Measurements from ENCODE around the gene ERCC6L2. TPM values are rescaled to one million over a fixed set of nuclear protein-coding genes. Genes with fewer than 3 reads are reported as not detected.

ERCC6L2 gene
- total RNA-seq, 1 donor from 2014 or later = 52.3 TPM

DNA sequence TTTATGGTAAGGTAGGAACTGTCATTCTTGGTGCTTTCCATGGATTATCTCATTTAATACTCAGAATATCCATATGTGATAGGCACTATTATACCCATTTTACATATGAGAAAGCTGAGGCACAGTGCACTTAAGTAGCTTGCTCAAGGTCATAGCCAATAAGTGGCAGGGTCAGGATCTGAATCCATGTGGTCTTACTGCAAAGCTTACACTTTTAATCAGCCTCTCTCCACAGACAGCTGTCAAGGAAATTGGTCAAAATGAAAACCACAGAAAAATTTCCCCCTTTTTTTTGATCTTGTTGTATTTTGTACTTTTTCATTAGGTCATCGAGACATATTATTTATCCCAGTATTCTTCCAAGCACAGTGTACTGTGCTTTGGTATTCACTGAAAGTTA, 78.5 kb downstream of the ERCC6L2 start:
- Mint-ChIP-seq H3K9me3 (peaks cover 26% of the 10 kb centered on the region), H3K4me1 (no peaks in the 10 kb centered on the region), H3K27me3 (no peaks in the 10 kb centered on the region), H3K27ac (no peak overlapping the region), H3K36me3 (ENCODE audit: low read depth) (peaks cover 67% of the 10 kb centered on the region), H3K4me3 (no peak overlapping the region)
- no peak for DNase-seq
- ChIA-PET CTCF (no interaction called here), POLR2A (no interaction called here)
- TF ChIP-seq, protein P1, sequence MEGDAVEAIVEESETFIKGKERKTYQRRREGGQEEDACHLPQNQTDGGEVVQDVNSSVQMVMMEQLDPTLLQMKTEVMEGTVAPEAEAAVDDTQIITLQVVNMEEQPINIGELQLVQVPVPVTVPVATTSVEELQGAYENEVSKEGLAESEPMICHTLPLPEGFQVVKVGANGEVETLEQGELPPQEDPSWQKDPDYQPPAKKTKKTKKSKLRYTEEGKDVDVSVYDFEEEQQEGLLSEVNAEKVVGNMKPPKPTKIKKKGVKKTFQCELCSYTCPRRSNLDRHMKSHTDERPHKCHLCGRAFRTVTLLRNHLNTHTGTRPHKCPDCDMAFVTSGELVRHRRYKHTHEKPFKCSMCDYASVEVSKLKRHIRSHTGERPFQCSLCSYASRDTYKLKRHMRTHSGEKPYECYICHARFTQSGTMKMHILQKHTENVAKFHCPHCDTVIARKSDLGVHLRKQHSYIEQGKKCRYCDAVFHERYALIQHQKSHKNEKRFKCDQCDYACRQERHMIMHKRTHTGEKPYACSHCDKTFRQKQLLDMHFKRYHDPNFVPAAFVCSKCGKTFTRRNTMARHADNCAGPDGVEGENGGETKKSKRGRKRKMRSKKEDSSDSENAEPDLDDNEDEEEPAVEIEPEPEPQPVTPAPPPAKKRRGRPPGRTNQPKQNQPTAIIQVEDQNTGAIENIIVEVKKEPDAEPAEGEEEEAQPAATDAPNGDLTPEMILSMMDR (IDR thresholded peaks at IDR 0.05) = no peak
- no peak for ATAC-seq (ENCODE audit: low read depth)
- intact Hi-C loops (cut with micrococcal nuclease) = no loop called here

DNA sequence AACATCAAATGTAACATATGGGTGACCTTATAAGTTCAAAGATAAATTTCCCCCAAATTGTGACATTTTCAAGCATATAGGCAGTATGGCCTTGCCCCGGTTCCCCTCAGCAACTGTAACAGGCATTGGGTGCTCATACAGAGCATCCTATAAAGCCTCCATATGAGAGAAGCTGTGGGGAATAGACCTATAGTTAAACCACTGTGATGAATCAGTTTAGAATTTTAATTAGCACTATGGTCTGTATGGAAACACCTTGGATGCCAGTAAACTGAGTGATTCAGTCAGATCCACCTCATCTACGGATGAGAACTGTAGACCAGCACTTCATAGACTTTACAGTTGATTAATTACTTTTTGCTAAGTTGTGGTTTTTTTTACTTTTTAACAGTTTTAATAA, 79.4 kb downstream of the ERCC6L2 start:
- ChIA-PET CTCF (no interaction called here), POLR2A (no interaction called here)
- Mint-ChIP-seq H3K27ac (no peak overlapping the region), H3K27me3 (no peaks in the 10 kb centered on the region), H3K36me3 (ENCODE audit: low read depth) (peaks cover 64% of the 10 kb centered on the region), H3K4me3 (no peak overlapping the region), H3K4me1 (no peaks in the 10 kb centered on the region), H3K9me3 (peaks cover 22% of the 10 kb centered on the region)
- ATAC-seq (ENCODE audit: low read depth) (no peak), DNase-seq (no peak)
- TF ChIP-seq, protein P1 (IDR thresholded peaks at IDR 0.05) = no peak
- intact Hi-C loops (cut with micrococcal nuclease) = no loop called here

DNA sequence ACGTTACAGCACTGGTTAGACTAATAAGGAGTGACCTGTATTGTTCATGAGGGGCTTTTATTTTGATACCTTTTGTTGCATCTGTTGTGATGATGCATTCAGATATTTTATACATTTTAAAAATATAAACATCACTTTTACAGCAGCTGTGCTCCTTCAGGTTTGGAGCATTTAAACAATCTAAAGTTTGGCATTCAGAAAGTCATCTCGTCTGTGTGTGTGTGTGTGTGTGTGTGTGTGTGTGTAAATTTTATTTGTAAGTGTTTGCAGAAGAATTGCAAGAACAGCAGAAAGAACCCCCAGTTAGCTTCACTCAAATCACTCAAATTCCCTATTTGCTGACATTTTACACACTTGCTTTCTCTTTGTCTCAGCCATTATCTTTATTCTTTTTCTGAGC, 87.4 kb downstream of the ERCC6L2 start:
- intact Hi-C loops (cut with micrococcal nuclease) = no loop called here
- H3K4me3 Mint-ChIP-seq = no peak overlapping the region
- no peaks in the 10 kb centered on the region for H3K4me1 Mint-ChIP-seq
- ChIA-PET POLR2A (no interaction called here), CTCF (no interaction called here)
- no peak for ATAC-seq (ENCODE audit: low read depth)
- no peak overlapping the region for H3K27ac Mint-ChIP-seq
- no peak for DNase-seq
- TF ChIP-seq, protein P1 (IDR thresholded peaks at IDR 0.05) = no peak
- no peaks in the 10 kb centered on the region for H3K27me3 Mint-ChIP-seq
- H3K9me3 Mint-ChIP-seq = peaks cover 6% of the 10 kb centered on the region
- H3K36me3 Mint-ChIP-seq (ENCODE audit: low read depth) = peaks cover 34% of the 10 kb centered on the region

DNA sequence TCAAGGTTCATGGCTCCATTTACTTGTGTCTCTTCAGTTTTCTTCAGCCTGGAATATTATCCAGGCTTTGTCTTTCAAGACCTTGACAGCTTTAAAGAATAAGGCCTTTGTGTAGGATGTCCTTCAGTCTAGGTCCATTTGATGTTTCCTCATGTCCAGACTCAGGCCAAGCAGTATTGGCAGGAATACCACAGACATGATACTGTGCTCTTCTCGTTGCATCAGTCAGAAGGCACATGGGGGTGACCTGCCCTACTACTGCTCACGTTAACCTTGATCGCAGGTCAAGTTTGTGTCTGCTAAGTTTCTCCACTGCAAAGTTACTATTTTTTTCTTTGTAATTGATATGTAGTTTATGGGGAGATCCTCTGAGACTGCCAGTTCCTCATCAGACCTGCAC, 88.2 kb downstream of the ERCC6L2 start:
- no peaks in the 10 kb centered on the region for H3K27me3 Mint-ChIP-seq
- ChIA-PET POLR2A (no interaction called here), CTCF (no interaction called here)
- peaks cover 6% of the 10 kb centered on the region for H3K9me3 Mint-ChIP-seq
- intact Hi-C loops (cut with micrococcal nuclease) = no loop called here
- TF ChIP-seq, protein P1 (IDR thresholded peaks at IDR 0.05) = no peak
- ATAC-seq (ENCODE audit: low read depth) = no peak
- no peak overlapping the region for H3K4me3 Mint-ChIP-seq
- DNase-seq = no peak
- H3K36me3 Mint-ChIP-seq (ENCODE audit: low read depth) = peaks cover 29% of the 10 kb centered on the region
- no peaks in the 10 kb centered on the region for H3K4me1 Mint-ChIP-seq
- no peak overlapping the region for H3K27ac Mint-ChIP-seq

- H3K36me3 Mint-ChIP-seq (ENCODE audit: low read depth) = peaks cover 38% of the 10 kb centered on the region
- H3K4me3 Mint-ChIP-seq = no peak overlapping the region
- intact Hi-C loops (cut with micrococcal nuclease) = no loop called here
- no peaks in the 10 kb centered on the region for H3K27me3 Mint-ChIP-seq
- peaks cover 3% of the 10 kb centered on the region for H3K9me3 Mint-ChIP-seq
- no peaks in the 10 kb centered on the region for H3K4me1 Mint-ChIP-seq
- TF ChIP-seq, protein P1 (IDR thresholded peaks at IDR 0.05) = no peak
- ChIA-PET CTCF (no interaction called here), POLR2A (no interaction called here)
- no peak overlapping the region for H3K27ac Mint-ChIP-seq
- DNase-seq (no peak), ATAC-seq (ENCODE audit: low read depth) (no peak)
These were observed 90.8 kb downstream of the ERCC6L2 start for GRCh38 chr9:95966306-95966705.

Measured in activated B cell treated with CpG ODN at 0.5 μM for 24 hours (primary cell).